ENCODE results near the gene TNNI3K.
A peak's percentile ranks its signal among the peaks of the same experiment; 100 is the strongest.

Gene TNNI3K

DNA sequence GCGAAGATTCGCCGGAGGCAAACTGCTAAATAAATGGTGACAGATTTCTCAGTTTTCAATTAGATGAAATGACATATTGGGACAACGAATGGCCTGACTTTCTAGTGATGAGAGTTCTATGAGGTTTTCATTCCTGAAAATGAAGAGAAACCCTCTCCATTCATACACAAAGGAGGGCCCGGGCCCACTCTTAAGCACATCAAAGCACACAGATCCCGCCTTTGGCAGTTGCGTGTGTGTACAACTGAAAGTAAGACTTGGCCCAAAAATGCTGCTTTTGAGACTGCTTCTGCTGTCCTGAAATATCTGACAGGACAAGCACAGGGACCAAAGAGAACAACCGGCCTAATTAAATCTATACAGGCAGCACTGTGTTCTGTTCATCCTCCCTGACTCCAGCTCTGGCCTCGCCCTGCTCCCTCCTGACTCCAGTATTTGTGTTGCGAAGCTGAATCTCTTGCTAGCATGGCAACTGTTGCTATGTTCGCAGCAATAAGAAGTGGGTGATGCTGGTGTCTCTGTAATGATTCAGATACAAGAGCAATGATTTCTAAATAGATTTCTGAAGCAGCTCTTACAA lies 269.8 kb downstream of the TNNI3K start:
- DNase-seq, result no peak

DNA sequence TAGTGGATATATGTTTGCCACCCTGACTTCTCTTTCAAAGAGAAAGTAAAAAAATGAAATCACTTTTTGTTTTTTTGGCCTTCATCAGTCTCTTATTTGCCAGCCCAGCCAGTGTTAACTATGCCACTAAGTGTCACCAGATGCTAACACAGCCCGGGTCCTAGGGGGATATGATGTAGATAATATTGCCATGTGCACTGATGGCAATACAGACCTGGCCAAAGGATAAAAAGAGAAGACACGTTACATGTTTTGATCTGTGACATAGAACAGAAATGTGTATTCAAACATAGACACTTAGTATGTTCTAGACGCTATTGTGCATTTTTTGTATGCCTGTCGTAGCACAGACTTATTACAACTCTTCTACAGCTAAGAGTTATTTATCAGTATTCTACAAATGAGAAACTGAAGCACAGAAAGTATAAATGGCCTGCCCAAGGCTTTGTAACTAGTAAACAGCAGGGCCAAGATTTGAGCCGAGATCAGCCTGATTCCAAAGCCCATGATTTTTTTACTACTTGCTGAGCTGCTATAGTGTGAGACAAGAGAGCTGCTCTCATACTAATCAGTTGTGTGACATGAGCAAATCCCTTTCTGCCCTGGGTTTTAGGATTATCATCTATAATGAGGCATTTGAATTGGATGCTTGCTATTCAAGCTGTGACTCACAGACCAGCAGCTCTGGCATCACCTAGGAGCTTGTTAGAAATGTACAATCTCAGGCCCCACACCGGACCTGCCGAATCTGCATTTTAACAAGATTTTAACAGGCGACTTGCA lies 270.9 kb downstream of the TNNI3K start:
- DNase-seq, result no peak

DNA sequence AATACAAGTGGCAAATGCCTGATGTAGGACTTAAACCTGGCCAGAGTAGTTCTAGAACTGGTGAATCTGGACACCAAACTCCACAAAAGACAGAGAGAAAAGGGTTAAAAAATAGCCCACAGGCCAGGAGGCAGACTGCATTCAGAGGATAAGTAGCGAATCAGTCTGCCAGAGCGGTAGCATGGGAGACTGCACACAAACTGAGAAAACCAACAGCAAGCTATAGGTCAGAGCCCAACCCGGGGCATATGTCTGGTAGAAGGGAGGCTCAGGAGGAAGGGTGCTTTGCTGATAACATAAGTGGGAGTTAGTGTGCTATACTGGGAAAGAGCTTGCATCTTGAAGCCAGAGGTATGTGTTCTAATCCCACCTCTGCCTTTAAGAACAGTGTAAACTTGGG lies 273.3 kb downstream of the TNNI3K start:
- peak; percentile 24 for DNase-seq

DNA sequence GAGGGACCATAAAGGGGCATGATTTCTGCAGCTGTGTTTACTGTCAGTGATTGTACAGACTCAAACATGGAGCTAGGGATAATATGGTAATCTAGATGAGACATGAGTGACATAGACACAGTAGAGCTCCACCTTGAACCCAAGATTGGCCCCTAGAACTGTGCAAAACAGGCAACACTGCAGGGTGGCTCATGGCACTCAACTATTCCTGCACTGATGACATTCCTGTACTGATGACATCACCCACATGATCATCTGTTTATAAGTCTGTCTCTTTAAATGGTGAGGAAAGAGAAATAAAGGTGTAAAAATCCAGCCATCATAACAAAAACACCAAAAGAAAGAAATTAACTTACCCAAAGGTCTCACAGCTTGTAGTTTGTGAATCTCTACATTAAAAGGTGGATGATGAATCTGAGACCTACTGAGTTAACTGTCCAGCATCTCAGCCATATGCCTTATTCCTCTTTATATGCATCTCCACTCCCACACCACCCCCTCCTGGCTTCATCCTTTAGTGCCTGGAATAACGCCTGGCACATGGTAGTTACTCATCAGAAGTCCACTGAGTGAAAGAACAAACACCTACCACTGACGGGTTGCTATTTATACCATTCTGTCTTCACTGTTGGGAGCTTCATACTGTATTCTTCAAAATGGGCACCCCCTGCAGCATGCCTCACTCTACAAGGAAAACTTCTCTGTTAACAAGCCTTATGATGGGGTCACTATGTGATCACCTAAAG lies 277.2 kb downstream of the TNNI3K start, which contains the start of gene LRRC53:
LRRC53 (minus strand) TSS at position 442 of the 746 bp plus-strand sequence. CDS start 29,262 bp downstream, outside the sequence.
- no peak for DNase-seq

DNA sequence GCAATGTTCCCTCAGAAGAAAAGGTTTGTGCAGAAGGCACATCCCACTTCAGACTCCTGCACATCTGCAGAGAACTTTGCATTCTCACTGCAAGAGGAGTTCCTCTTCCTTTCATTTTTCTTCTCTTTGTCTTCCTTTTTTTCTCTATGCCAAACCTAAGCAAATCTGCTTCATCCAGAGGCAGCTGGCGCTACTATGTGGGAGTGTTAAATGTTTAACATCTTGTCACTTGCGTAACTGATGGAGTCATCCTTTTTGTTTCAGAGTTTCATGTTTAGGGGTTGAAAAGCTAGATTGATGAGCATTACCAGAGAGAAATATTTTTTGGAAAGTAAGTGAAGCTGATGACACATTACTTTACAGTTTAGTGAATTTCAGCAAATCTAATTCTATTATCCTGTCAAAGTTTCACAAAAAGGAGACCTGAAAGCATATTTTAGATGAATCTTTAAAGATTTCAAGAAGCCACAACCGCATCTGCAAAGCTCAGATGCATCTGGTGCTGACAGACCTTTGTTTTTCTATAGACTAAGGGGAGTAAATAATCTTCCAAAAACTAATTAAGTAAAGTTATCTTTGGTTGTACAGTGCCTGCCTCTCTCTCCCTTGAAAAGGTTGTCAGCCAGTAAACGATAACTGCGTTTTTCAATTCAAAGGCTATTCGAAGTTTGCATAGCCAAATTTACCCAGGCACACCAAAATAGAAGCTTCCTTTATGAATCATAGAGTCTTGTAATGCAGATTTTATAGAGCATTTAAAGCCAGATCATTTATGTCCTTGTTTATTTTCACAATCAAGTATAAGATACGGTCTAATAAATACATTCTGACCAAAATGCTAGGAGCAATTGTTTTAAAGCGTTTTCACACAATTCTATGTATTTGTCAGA lies 278.5 kb downstream of the TNNI3K start:
- no peak for DNase-seq

DNA sequence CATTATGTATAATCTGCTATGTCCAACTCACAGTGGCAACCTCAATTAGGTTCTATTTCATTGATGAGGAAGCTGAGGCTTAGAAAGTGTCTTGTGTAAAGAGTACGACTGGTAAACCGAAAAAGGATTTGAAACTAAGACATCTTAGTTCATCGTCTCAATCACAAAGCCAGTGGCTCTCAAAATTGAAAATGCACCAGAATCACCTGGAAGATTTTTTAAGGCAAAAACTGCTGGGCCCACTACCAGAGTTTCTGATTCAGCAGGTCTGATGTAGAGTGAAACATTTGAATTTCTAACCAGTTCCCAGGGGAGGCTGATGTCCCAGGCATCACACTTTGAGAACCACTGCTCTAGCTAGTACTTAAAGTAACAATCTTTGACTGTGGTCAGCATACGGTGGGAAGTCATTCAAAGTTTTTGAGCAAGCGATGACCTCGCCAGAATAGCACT lies 282.4 kb downstream of the TNNI3K start:
- no peak for DNase-seq

DNA sequence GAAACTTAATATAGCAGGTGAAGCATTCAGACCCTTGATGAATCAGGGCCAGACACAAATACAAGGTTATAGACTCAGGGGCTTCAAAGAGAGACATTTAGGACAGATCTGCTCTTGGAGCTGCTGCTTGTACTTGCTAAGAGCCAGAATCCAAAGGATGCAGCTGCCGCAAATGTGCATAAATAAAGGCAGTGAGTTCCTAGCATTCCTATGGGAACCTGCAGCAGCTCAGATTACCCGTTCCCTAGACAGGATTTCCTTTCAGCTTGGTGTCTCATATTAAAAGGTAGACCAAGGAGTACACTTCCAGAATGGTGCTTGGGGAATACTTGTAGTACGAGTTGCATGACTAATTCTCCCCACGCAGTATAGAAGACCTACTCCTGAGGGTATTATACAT lies 287.0 kb downstream of the TNNI3K start:
- peak; percentile 23 for DNase-seq

DNA sequence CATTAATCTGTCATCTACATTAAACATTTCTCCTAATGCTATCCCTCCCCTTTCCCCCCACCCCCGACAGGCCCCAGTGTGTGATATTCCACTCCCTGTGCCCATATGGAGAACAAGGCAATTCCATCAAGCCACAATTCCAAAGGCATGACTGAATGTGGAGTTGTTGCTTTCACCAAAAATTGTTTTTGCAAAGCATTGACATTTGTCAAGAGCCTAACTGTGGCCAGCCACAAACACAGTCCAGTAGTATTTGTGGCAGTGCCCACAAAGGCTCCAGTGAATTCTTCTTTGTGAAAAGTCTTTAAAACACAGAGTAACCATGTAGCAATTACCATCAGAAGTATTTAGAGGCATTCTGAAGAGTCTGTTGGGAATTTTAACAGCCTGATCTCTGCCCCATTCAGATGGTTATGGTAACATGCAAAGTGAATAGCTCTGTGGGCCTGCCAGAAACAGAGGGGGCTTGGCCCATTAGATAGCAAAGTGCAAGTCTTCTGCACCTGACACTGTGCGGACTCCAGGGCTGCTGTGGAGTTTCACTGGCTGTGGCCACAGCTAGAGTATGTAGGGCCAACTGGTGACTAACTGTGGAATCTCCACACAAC lies 288.8 kb downstream of the TNNI3K start:
- DNase-seq, result no peak

DNA sequence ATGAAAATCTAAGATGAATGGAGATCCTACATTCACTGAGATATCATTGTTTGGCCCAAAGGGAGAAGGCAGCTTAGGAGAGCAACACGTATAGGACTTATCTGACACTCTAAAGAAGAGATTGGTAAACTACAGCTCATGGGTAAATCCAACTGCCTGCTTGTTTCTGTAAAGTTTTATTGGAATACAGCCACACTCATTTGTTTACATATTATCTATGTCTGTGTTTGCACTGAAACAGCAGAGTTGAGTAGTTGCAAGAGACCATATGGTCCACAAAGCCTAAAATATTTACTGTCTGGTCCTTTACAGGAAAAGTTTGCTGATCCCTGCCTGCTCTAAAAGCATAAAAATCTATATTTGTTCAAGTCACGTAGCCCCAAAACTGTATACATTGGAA lies 291.5 kb downstream of the TNNI3K start:
- no peak for DNase-seq

DNA sequence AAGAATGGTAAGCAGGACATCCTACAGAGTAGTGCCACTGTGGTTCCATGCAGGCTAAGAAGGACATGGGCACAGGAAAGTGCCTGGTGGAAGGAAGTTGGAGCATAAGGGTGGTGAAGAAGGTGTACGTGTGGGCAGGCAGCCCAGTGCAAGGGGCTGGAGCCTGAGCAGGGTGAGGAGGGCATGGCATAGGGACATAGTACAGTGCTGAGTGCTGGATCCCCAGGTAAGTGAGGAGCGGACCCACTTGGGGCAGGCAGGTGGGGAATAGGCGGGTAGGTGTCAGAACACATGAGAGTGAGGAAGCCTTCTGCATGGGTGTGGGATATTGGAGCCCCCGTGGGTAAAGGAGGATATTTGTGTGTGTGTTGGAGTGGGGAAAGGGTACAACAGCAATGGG lies 292.9 kb downstream of the TNNI3K start:
- no peak for DNase-seq

DNA sequence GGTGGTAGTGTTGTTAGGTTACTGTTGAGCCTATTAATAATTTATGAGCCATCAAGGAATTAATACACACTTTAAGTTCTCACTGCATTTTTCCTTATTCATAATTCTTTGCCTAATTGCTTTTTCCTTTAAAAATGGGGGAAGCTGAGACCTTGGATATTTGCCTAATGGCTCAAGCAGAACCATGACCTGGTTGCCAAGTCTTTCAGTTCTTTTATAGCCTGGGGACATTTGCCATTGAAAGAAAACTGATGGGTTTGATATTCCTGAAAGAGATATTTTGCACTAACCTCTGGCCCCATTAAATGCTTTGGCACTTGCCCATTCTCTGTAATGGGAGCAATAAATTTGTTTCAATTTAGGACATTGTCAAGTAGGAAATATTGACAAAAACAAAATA lies 295.7 kb downstream of the TNNI3K start:
- no peak for DNase-seq

DNA sequence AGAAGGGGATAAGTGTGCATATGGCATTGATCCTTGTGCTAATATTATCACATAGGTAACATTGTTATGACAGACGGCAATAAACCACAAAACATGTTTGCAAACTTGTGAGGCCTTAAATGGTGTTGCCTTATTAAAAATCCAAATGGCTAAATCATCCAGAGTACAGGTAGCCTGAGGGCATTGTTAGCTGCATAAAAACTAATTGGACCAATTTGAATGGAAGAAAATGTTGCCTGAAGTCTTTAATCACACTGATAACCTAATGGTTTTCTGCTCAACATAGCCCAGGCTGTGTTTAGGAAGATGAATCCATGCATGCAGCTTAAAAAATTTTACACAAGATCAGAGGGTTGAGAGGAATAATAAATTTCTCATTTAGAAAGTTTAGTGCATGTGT lies 296.6 kb downstream of the TNNI3K start:
- no peak for DNase-seq

DNA sequence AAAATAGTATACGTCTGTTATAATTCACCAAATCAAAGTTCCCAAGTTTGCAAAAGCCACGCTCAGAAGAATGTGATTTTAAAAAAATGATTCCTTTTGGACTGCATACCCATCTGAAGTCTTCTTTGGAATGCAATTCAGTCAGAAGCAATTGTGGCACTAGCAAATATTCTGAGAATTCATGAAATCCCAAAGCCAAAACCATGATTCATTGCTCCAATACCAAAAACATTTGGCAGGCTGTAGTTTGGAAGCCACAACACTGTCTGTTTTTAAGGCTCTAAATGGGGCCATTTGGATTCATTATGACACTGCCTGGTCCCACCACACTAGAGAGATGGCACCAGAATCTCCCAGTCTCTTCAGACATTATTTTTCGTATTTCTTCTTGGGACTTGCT lies 299.1 kb downstream of the TNNI3K start:
- DNase-seq, result no peak

DNA sequence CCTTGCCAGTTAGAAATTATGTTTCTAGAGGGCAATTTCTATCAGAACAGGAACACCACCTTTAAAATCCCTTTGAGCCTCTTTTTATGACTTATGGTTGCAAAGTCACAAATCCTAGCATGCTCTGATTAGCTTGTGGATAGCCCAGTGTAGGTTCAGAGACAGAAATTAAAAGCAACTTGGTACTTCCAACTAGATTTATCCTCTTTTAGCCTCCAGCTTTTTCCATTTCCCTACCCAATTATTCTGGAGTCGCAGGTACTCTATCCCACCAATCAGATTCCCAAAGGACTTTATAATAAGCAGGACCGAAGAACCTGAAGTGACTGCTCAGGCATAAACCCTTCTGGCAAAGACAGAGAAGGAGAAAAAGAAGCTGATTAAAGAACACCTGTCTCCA lies 310.6 kb downstream of the TNNI3K start:
- DNase-seq, result no peak

DNA sequence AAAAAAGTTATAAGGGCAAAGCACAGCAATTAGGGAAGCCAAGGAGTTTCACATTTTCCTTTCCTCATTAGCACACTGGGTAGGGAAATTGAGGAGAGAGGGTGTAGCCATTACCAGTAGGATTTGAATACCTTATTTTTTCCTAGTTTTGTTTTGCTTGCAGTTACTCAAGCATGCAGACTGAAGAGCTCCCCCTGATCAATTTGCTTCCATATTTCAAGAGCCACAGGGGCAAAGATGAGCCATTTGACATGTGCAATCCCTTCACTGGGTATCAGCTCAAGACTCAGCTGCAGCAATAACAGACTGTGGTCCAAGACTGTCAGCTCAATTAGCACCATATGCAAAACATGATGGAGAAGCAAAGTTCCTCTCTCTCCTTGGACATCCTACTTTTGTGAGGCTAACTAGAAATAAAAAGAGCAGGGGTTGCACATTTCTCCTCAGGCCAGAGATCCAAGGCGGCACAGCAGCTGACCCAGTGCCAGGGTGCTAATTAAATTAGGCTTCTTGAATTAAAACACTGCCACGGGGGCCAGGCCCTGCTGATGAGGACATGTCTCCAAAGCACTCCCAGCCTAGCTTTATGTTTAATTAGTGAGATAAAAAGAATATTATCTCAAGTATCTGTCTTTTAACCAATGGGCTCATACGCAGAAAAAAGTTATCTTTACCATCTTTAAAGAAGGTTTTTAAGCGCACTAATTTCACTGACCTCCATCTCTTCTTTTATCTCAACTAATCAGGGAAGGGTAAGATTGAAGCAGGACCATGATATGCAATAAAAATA lies 314.0 kb downstream of the TNNI3K start:
- DNase-seq, result no peak

DNA sequence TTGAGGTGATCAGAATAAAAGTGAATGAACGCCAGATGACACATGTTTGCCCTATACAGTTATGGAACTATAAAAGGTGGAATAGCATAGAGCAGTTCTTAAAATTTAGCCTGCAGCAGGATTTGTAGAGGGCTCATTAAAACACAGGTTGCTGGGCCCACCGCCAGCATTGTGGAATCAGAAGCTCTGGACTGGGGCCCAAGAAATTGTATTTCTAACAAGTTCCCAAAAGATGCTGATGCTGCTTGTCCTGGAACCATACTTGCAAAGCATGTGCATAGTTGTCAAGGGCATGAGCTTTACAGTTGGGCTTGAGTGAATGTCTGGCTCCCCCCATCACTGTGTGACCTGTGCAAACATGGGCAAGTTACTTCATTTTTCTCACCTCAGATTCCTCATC lies 314.7 kb downstream of the TNNI3K start:
- no peak for DNase-seq

DNA sequence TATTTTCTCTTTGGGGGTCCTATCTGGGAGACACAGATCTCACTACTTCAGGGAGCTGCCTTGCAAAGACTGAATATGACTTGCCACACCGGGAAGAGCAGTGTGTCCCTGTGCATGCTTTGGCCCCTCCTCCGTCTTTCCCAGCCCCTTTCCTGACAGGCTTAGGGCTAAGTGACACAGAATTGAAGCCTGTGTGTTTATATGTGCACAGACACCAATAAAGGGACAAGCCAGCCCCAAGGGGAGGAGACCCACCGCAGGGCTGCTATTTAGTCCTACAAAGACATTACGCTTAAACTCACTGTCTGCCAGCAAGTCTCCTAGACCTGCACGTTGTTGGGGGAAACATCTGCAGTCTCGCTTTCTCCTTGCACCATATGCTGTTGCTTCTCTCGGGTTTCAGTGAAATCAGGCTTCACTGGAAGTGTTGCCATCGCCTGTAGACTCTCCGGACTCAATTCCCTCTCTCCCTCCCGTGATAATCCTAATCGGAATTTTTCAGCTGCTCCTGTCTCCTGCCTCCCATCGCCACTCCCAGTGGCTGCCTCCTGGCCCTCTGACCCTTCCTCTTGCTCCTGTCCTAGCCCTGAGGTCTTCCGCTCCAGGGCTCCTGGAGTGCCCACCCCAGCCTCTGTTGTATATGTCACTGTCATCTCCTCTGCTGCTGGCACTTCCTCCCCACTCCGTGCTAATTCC lies 335.8 kb downstream of the TNNI3K start:
- no peak for DNase-seq

DNA sequence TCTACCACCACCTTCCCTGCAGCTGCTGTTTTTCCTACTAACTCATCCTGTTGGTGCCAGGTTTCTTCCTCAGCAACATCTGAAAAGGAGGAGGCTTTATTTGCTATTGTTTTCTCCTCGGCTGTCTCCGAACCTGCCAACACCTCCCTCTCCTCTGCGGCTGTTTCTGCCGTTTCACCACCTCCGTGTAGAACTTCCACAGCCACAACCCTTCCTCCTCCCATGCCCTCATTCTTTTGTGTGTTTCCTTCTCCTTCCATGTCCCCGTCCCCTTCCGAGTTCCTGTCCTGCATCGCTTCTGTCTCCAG lies 336.3 kb downstream of the TNNI3K start:
- DNase-seq, result no peak

DNA sequence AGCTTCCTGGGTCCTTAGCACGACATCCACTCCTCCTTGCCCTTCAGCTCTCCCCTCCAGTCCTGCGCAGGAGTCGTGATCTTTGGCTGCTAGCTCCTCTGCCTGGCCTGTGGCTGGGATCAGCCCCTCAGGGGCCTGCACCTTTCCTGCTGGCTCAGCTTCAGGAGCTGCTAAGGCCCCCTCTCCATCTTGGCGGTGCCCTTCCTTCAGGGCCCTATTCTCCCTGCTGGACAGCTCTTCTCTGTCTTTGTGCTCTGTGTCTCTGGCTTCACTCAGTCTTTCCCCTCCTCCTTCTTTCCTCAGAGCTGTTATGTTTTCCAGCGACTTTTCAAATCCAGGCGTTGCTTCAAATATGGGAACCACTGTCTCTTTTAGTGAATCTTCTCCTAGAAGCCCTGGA lies 336.7 kb downstream of the TNNI3K start:
- DNase-seq, result no peak

DNA sequence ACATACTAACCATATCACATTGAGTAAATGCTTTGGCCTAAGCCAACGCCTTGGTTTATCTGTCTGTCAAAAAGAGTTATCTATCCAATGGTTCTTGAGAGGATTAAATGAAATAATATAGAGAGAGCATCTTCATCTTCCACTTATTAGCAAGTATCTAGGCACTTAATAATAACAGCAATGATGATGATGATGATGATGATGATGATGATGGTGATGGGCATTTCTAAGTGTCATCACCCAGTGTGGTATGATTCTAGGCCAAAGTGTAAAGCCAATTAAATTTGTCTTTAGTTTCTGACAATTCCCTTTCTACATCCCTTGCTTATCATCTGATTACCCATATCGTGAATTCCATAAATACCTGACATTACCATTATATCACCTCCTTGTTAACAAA lies 342.9 kb downstream of the TNNI3K start:
- DNase-seq, result no peak

DNA sequence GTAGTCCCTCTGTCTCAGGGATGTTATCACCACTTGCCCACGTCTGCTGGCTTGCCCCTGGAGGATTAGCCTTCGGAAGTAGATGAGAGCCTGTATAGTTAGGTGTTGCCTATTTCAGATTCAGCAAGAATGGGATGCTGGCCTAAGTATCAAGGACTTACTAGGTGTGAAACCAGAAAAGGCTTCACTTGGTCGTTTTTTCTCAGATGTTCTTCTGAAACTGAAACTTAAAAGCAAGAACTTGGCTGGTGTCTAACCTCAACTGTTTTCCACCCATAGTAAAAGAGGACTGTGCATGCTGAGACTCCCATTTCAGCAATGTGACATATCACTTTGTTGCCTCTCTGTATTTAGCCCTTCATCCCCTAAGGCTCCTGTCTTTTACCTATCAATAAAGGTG lies 344.2 kb downstream of the TNNI3K start:
- DNase-seq, result no peak

Measured in kidney glomerular epithelial cell (primary cell).